ENCODE measurements around the gene PDGFRA.

DNA sequence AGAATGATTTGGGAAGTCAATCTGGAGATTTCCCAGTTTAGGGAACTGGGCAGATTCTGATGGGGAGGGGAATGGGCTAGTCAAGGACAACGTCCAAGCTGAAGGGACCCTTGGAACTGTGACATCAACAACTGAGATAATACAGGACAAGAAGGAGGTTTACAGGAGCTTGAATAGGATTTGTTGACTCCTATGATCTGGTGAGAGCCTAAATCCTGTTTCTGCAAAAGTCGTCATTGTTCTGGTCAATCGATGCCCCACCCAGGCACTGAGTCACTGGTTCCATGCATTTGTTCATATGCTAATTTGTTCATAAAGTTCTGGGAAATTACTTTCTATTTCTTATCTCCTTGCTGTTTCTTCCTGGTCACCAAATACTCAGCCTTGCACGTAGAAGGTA, 15.3 kb upstream of the PDGFRA start:
- TF ChIP-seq EZH2 (IDR thresholded peaks at IDR 0.05), result no peak
- TF ChIP-seq POLR2AphosphoS5 (IDR thresholded peaks at IDR 0.05; ENCODE audit: low read depth, low read length), result no peak
